NCI-H1105 (cell line): ENCODE data around the gene PPP1R37.

Experiments
- DNase-seq: peaks from one replicate; lab custom pipeline; 2025; lab: John Stamatoyannopoulos, UW

Gene PPP1R37

DNA sequence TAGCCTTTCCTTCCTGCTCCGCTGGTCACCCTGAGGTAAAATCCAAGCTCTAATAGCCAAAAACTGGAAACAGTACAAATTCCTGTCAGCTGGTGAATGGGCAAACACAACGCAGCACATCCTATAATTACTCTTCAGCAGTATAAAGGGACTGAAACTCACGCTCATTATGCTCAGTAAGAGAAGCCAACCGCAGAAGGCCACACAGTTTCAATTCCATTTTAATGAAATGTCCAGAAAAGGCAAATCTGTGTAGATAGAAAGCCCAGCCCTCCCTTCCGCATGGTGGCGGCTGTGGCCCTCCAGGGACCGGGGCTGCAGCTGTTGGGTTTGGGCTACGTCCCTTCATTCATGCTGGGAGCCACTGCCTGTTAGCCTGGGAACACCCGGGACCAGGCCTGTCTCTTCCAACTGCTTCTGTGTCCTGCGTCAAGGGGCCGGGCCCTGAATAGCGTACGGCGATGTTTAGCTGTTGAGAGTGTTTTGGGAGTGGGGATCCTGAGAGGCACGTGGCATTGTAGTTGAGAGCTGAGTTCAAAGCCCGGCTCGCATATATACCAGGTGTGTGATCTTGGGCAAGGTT is 44.3 kb downstream of the PPP1R37 start:
- no peak for DNase-seq

DNA sequence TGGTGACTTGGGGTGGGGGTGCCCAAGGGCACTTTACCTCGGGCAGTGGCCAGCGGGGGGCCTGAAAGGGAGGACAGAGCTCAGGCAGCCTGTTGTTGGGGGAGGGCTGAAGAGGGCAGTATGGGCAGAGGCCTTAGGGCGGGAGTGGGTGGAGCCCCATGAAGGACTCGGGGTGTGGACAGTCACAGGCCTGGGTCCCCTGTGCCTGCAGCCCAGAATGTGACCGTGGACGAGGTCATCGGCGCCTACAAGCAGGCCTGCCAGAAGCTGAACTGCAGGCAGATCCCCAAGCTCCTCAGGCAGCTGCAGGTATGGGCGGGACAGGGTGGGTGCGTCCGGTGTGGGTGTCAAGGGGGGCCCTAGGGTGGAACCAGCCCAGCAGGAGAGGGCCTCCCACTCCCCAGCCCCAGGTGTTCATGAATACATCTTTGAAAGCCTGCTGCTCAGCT is 45.3 kb downstream of the PPP1R37 start:
- DNase-seq = no peak

DNA sequence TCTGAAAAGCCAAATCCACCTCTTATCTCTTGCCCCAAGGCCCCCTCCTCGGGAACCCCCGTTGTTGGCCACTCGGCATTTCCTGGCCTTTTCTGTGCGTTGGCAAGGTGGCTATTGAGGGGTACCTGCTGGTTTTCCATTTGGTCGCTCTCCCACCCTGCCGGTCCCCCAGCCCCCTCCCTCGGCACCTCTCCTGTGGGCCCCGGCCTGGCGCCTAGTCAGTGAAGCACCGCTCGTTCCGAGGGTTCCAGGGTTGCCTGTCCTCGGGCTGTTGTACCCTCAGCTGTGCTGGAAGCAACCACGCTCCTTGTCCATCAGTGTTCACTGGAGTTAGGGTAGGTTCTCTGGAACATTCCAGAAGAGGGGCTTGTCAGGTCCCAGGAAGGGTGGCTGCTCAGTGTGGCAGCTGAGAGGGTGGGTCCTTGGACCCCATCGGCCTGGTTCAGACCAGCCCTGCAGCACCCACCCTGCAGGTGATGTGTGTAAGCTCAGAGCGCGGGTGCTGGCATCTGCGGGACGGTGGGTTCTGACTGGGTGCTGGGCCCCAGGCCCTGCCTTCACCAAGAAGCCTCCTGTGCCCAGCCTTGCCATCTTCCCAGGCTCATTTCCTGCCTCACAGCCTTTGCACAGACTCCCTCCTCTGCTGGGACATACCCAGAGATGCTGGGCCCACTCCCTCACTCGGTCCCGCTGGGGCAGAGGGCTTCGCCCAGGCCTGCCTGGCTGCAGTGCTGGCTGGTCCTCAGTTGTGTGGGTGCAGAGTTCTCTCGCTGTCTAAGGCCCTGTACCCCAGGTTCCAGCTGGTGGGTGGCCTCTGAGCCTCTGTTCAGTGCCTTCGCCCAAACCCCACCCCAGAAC is 46.5 kb downstream of the PPP1R37 start:
- no peak for DNase-seq

DNA sequence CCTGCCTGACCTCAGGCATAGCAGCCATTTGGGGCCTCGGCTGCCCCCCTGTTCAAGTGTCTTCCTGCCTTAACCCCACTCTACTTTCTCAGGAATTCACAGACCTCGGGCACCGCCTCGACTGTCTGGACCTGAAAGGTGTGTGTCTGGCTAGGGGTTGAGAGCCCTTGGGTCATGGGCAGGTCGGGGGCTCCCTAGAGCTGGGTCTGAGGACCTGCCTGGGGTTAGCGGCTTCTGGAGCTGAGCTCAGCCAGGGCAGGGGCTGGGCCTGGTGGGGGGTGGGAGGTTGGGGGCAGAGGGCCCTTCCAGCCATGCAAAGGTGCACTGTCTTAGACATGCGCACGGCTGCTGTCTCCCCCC is 47.1 kb downstream of the PPP1R37 start:
- no peak for DNase-seq

DNA sequence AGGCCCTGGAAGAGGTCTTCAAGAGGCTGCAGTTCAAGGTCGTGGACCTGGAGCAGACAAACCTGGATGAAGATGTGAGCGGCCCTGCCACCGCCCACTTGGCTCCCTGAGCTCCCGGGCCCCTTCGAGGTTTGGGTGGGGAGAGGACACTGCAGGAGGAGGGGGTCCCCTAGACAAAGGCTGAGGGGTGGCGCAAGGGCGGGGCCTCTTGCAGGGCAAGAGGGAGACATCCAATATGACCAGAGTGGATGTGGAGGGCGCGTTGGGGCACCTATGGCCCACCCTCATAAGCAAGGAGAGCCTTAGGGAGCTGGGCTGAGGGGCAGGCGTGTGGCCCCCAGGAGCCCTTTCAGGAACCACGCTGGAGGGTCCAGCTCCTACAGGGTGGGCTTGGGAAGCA is 47.6 kb downstream of the PPP1R37 start:
- DNase-seq = no peak

DNA sequence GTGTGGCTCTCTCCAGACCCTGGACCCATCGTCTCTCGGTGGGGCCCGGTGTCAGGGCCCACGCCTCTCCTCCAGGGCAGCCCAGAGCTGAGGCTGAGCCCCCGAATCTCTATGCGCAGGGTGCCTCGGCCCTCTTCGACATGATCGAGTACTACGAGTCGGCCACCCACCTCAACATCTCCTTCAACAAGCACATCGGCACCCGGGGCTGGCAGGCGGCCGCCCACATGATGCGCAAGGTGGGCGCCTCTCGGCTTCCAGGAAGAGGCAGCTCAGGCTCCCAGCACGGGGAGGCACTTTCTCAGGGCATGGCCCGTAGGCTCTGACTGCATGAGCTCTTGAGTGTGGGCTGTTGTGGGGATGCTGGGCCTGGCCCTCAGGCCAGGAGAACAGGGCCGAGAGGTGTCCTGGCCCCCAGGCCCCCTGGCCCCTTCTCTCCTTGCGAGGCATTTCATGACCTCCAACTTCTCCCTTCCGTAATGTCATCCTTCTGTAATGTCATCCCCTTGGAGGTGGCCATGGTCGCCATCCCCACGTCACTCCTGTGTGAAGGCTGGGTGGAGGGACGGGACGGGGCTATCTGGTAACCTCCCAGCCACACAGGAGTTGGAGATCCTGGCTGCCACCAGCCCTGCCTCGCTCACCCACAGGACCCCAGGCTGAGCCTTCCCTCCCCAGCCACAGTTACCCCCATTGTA is 48.4 kb downstream of the PPP1R37 start:
- DNase-seq = no peak

DNA sequence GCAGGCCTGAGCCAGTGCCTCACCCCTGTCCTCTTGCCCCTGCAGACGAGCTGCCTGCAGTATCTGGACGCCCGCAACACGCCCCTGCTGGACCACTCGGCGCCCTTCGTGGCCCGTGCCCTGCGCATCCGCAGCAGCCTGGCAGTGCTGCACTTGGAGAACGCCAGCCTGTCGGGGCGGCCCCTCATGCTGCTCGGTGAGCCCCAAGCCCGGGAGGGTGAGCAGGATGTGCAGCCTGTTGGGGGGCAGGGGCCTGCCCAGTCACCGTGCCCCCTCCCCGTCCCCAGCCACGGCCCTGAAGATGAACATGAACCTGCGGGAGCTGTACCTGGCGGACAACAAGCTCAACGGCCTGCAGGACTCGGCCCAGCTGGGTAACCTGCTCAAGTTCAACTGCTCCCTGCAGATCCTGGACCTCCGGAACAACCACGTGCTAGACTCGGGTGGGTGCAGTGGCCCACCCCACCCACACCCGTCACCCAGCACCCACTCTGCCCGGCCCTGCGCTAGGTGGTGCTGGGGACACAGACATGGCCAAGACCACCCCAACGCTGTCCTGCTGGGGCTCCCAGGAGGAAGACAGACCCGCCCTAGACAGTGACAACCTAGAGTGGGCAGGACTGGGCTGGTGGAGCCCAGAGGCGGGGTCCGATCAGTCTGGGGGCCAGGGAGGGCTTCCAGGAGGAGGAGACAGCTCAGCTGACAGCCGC is 49.2 kb downstream of the PPP1R37 start:
- DNase-seq = no peak

DNA sequence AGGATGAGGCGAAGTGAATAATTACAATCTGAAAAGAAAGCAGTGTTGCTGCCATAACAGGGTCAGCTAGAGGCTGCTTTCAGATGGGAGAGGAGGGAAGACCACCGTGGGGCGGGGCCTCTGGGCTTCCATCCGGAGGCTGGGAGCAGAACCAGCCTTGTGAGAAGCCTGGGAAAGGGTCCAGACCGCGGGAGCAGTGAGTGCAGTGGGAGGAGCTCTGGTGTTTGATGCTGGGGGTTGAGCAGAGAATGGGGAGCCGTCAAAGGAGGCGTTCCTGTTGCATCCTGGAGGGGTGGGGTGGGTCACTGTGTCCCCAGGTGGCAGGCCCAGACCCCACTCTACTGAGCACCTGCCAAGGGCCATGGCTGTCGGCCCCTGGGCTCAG is 49.7 kb downstream of the PPP1R37 start:
- no peak for DNase-seq

DNA sequence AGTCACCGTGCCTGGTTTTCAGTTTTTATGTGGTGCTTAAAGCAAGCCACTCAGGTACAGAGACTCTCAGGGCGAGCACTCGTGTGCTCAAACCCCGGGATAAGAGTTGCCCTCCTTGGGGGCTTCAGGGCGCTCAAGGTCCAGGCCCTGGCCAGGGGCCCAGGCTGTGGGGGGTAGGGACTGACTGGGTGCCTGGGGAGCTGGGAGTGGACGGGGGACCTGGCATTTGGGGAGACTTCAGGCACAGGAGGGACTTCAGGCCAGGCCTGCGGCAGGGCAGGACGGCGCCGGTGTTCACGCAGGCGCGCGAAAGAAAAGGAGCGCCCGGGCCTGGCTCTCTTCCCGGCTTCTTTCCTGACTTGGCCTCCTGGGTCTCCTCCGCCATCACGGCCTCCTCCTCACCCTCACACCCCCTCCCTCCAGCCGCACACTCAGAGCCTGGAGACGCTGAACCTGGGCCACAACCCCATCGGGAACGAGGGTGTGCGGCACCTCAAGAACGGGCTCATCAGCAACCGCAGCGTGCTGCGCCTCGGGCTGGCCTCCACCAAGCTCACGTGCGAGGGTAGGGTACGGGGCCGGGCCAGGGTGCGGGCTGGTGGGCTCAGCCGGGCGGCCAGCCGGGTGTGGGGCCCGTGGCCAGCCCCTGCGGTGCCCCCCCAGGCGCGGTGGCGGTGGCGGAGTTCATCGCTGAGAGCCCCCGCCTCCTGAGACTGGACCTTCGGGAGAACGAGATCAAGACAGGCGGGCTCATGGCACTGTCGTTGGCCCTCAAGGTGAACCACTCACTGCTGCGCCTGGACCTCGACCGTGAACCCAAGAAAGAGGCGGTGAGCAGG is 51.7 kb downstream of the PPP1R37 start:
- DNase-seq = no peak

DNA sequence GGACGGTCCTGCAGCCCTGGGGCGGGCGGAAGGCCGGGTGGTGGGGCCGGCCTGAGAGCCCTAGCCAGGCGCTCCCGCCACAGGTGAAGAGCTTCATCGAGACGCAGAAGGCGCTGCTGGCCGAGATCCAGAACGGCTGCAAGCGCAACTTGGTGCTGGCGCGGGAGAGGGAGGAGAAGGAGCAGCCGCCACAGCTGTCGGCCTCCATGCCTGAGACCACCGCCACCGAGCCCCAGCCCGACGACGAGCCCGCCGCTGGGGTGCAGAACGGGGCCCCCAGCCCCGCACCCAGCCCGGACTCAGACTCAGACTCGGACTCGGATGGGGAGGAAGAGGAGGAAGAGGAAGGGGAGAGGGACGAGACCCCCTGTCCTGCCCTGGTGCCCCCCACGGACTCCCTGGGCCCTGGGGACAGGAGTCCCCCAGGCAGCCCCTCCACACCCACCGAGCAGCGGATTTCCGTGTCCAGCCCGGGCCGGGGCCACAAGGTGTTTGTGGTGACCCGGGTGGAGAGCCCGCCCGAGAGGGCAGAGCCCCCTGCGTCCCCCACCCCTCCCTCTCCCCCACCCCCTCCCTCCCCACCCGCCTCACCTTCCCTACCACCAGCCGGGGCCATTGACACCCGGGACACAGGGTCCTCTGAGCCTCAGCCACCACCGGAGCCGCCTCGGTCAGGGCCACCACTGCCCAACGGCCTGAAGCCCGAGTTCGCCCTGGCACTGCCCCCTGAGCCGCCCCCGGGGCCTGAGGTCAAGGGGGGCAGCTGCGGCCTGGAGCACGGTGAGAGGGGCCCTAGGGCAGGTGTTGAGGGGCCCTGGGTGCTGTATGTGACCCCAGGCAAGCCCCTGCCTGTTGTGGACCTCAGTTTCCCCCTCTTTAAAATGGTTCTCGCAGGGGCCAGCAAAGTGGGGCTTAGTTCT is 52.6 kb downstream of the PPP1R37 start:
- DNase-seq = no peak

DNA sequence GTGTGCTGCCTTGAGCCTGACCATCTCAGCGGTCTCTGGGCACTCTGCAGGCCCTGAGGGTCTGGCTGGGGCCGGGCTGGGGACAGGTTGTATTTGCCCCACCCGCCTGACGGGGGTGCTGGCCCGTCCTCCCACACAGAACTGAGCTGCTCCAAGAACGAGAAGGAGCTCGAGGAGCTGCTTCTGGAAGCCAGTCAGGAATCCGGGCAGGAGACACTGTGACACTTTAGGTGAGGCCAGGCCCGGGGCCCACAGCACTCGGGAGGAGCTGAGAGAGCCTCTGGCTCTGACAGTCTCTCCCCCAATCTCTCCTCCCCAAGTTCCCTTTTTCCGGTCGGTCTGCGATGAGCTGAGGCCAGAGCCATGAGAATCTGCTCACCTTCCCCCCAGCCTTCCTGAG is 53.3 kb downstream of the PPP1R37 start:
- no peak for DNase-seq

DNA sequence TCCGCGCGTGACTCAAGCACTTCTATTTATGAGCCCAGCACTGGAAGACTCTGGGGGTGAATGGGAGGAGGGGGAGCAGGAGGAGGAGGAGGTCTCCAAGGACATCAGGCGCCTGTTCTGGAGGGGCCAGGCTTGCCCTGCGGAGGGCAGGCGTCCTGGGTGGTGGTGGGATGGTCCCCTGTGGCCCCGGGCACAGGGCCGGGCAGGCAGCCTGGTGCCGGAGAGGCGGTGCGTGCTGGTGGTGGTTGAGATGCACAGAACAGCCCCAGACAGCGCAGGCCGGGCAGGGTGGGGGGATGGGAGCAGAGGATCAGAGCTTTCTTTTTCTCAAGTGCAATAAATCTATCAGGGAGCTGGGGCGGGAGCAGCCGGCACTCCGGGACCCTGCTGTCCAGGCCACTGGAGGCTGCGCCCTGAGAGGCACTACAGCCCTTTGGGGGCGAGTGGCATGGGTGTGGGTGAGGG is 53.8 kb downstream of the PPP1R37 start:
- DNase-seq = no peak

DNA sequence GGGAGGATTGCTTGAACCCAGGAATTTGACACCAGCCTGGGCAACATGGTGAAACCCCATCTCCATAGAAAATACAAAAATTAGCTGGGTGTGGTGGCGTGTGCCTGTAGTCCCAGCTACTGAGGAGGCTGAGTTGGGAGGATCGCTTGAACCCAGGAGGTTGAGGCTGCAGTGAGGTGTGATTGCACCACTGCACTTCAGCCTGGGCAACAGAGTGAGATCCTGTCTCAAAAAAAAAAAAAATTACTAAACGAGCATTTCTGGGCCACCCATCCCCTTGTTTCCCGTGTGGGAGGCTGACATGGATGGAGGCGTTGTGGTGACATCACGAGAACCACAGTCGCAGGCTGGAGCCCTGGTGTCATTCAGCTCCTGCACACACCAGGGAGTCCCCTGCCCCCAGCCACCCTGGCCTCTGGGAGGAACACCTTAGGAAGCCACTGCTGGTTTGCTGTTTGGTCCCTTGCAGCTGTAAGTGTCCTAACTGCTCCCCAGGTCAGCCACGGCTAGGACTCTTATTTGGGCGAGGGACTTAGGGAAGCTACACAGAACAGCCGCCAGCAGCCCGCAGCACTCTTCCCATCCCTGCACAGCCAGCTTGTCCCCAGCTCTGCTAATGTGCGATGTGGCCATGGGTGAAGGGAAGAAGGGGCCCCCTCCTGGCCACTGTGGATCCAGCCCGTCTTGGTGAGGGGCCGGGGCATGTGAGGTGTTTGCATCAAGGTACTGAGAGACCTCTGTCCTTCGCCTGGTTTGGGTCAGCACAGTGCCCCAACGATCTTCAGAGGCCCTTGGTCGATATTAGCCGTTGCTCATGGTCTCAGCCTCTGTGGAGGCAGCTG is 55.1 kb downstream of the PPP1R37 start:
- no peak for DNase-seq

DNA sequence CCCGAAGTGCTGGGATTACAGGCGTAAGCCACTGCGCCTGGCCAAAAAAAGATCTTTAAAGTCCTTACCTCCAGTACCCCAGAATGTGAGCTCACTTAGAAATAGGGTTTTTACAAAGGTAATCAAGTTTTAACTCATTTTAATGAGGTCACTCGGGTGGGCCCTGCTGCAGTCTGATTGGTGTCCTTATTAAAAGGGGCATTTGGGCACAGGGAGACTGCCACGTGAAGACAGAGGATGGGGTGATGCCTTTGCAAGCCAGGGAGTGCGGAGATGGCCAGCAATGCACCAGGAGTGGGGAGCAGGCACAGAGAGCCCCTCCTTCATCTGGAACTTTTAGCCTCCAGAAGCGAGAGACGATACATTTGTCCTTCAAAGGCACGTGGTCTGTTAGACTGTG is 56.1 kb downstream of the PPP1R37 start:
- no peak for DNase-seq

DNA sequence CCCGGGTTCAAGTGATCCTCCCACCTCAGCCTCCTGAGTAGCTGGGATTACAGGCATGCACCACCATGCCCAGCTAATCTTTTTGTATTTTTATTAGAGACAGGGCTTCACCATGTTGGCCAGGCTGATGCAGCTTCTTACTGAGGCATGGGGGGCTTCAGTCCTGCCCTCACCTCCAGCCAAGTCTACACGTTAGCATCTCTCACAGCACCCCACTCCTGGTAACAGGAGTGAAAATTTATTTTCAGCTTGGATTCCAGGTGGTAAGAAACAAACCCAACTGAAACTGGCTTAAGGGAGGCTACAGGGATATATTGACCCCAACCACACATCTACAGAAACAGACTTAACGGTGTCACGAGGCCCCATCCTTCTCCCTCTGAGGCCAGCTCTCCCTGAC is 57.2 kb downstream of the PPP1R37 start:
- DNase-seq = no peak

DNA sequence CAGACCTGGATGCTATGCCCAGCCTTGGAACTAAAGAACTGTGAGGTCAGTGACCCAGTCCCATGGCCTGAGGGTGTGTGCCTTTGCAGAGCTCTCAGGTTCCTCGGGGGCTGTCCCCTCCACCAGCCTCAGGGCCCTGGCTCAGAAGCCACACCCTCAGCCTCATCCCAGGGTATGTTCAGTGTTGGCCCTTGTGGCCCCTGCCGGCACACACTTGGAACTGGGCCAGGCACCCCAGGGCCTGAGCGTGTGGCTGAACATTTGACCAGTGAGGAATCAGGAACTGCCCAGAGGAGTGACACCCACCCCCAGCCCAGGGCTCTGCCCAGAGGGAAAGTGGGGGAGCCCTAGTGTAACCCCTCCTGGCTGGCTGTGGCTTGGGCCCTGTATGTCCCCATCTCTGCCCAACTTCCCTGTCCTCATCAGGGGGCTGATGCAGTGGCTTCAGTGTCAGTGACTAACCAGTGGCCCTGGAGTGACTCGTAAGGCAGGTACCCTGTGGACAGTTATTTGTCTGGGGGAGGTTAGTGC is 57.8 kb downstream of the PPP1R37 start:
- DNase-seq = no peak

DNA sequence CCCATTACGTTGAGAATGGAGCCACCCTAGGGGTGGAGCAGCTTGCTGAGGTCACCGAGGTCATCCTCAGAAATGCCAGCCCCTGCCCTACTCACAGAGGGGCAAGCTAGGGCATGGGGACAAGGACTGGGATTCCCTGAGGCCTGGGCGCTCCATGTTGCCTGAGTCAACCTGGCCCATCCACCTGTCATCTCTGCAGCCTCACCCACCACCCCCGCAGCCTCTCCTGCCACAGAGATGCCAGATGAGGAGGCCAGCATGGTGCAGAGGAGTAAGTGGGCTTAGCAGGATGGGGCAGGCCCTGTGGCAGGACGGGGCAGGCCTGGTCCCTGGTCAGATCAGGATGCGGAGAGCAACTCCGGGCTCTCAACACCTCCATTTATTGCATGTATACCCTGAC is 58.3 kb downstream of the PPP1R37 start:
- DNase-seq = no peak

DNA sequence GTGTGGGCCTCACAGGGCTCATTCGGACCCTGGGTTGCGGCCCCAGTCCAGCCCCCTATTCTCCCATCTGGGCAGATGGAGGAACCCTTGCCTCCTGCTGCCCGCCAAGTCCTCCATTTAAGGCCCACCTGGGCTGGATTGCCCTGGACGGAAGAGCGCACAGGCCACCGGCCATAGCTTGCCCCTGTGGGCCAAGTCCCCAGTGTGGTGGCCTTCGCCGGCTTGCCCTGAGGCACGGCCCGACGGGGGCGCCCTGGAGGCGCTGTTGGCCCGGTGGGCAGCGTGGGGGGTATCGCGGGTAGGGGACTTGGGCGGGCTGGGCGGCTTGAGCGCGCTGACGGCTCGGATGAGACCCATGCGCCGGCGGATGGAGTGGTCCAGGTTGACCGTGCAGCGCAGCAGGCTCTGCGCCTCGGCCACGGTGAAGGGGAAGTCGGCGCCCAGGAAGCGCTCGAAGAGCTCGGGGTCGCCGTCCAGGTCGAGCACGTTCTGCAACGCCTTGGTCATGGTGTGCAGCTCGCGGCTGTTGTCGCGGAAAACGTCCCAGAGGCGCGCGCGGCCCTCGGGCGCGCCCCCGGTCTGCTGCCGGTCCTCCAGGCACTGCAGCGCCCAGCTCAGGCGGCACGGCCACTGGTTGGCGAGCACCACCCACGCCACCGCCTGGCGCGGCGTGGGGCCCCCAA is 59.0 kb downstream of the PPP1R37 start:
- DNase-seq = no peak
